Epithelial cell of esophagus (primary cell): Measurements from ENCODE around the gene GBF1.

ENCODE experiments used
- DNase-seq: peaks from one replicate; pipeline ENCODE4 v3.0.0; 2010; ENCODE audit warnings: low read depth
- H3K4me3 ChIP-seq: 2 replicates; pipeline ENCODE4 v1.5.1; 2011; ENCODE audit warnings: mild to moderate bottlenecking, low read length, control low read depth
- TF ChIP-seq, protein P1 (sequence below): IDR thresholded peaks from 2 replicates; pipeline ENCODE4 v1.5.1; 2011; ENCODE audit warnings: low read depth, mild to moderate bottlenecking, low read length, control low read depth, inconsistent platforms; ENCODE audit not compliant: insufficient read depth; ENCODE audit errors: missing control alignments

The GBF1 gene

DNA sequence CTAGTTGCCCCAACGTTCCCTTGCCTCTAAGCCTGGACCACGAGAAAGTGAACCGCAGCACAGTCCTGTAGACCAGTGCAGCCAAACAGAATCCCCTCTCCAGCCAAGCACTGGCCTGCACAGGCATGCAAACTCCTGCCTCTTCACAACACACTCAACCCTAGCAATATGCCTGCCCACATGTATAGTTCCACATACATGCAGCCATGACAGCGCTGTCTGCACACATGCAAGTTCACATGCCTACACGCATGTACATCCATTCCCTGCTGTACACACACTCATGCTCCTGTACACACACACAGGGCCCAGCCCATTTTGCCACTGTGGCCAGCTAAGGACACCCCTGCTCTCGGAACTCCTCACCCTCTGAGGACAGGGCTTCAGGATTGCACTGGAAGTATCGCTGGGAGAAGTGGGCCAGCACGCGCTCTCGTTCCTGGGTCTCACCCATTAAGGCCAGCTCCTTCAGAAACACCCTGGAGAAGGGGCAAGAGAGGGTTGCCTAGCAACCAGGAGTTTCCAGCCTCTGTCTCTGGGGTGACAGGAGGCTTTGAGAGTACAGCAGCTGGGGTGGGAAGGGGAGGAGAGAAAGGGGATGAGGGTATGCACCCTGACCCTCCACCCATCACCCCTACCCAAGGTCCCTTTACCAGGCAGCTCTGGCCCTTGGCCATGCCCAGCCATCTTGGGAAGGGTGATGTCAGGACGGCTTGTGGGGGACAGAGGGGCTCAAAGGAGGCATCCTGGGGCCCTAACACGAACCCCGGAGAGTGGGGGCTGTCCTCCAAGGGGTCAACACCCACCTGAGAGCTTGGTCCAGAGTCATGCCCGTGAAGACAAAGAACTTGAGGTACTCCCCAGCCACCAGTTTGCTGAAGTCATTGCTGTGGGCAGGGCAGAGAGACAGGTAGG is 166.3 kb downstream of the GBF1 start:
- TF ChIP-seq, protein P1, sequence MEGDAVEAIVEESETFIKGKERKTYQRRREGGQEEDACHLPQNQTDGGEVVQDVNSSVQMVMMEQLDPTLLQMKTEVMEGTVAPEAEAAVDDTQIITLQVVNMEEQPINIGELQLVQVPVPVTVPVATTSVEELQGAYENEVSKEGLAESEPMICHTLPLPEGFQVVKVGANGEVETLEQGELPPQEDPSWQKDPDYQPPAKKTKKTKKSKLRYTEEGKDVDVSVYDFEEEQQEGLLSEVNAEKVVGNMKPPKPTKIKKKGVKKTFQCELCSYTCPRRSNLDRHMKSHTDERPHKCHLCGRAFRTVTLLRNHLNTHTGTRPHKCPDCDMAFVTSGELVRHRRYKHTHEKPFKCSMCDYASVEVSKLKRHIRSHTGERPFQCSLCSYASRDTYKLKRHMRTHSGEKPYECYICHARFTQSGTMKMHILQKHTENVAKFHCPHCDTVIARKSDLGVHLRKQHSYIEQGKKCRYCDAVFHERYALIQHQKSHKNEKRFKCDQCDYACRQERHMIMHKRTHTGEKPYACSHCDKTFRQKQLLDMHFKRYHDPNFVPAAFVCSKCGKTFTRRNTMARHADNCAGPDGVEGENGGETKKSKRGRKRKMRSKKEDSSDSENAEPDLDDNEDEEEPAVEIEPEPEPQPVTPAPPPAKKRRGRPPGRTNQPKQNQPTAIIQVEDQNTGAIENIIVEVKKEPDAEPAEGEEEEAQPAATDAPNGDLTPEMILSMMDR: no peak
- H3K4me3 ChIP-seq: no peak overlapping the region
- DNase-seq: no peak

- H3K4me3 ChIP-seq: no peak overlapping the region
- DNase-seq: no peak
- TF ChIP-seq, protein P1: no peak
Observed at GRCh38 chr10:102412293-102412692, 167.0 kb downstream of the GBF1 start.

- TF ChIP-seq, protein P1: no peak
- DNase-seq: no peak
- no peak overlapping the region for H3K4me3 ChIP-seq
Observed at GRCh38 chr10:102413053-102413705, 167.8 kb downstream of the GBF1 start.

GRCh38 chr10:102413806-102414561 is 168.7 kb downstream of the GBF1 start:
- TF ChIP-seq, protein P1: no peak
- H3K4me3 ChIP-seq: no peak overlapping the region
- DNase-seq: no peak

DNA sequence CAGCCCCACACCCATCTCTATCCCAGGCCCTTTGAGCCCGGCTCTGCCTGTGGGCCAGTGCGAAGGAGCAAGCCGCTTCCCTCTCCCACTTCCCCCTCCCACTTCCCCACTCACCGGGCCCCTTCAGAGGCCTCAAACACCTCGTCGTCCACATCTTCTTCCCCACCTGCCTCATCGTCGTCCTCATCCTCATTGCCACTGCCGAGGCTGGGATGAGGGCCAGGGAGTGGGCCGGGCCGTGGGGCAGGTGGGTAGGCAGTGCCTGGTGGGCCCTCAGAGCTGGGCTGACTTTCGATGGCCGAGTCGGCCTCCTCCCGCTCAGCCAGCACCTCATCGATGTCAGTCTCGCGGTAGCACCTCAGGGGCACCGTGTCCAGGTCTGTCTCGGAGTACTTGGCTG is 169.4 kb downstream of the GBF1 start:
- H3K4me3 ChIP-seq: no peak overlapping the region

DNA sequence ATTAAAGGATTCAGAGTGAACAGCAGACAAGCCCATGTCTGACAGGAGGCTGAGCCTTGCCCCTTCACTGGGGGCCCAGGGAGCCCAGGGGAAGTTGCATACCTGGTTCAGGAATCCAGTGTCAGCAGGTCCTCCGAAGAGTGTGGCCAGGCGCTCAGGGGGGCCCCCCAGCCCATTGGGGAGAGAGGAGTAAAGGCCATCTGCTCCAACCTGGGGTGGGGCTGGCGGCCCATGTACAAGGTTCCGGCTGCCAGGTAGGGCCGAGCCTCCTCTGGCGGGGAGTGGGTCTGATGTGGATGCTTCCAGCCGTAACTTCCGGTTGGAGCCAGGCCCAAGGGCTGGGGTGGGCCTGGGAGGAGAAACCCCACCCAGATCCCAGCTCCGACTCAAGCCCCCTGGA is 171.0 kb downstream of the GBF1 start:
- H3K4me3 ChIP-seq: no peak overlapping the region
- TF ChIP-seq, protein P1: no peak
- no peak for DNase-seq

More for the DNA sequence above, 169.4 kb downstream of the GBF1 start:
- TF ChIP-seq, protein P1: no peak
- no peak for DNase-seq
